Vagina (tissue), 2 donors: Measurements from ENCODE around the gene KRTAP5-3.

Experiments used
- POLR2A ChIP-seq, 2 donors: fragments of 450-650 bp; IDR thresholded peaks; one replicate each; pipeline ENCODE4 v1.6.1; 2017; ENCODE audit warnings: antibody characterized with exemption in 2 of 2, mild to moderate bottlenecking in 2 of 2, moderate library complexity in 2 of 2
- POLR2AphosphoS5 ChIP-seq, 2 donors: sonication (generic); formaldehyde crosslinking; IDR thresholded peaks; one replicate each; pipeline ENCODE4 v1.9.0; 2017; ENCODE audit warnings: antibody characterized with exemption in 2 of 2, mild to moderate bottlenecking in 2 of 2, low read depth in 1 of 2; ENCODE audit not compliant: insufficient read depth in 1 of 2
- TF ChIP-seq, protein P1 (sequence below), 3 experiments: fragments of 450-650 bp in 2 of 3; fragments of 200-600 bp in 1 of 3; sonication (generic) in 1 of 3; IDR thresholded peaks; one replicate each; pipeline ENCODE4 v1.5.1; 2017 to 2019; ENCODE audit warnings: antibody characterized with exemption in 3 of 3, mild to moderate bottlenecking in 2 of 3, moderate library complexity in 2 of 3

DNA sequence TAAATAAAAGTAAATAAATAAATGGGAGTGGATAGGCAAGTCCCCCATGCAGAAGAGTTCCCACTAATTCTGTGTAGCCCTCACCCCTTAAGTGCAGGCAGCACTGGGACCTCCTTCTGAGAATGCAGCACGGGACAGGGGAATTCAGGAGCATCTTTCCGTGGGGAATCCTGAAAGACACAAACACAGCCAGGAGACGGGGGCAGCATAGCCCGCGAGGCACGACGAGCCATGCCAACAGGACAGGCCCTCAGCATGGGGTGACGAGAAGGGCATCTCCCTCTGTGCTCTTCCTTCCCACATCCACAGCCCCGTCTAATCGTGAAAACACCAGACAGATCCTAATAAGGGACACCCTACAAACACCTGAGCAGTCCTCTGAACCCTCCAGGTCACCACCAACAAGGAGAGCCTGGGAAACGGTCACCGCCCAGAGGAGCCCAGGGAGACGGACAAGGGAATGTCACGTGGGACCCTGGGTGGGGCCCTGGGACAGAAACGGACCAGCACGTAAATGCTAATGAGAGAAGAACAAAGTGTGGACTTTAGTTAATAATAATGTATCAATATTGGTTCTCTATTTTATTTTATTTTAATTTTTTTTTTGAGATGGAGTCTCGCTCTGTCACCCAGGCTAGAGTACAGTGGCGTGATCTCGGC lies 28.2 kb upstream of the KRTAP5-3 start:
- no peak for TF ChIP-seq POLR2AphosphoS5 (IDR thresholded peaks at IDR 0.05; ENCODE audit: insufficient read depth in 1 of 2, low read depth in 1 of 2)
- TF ChIP-seq, protein P1, sequence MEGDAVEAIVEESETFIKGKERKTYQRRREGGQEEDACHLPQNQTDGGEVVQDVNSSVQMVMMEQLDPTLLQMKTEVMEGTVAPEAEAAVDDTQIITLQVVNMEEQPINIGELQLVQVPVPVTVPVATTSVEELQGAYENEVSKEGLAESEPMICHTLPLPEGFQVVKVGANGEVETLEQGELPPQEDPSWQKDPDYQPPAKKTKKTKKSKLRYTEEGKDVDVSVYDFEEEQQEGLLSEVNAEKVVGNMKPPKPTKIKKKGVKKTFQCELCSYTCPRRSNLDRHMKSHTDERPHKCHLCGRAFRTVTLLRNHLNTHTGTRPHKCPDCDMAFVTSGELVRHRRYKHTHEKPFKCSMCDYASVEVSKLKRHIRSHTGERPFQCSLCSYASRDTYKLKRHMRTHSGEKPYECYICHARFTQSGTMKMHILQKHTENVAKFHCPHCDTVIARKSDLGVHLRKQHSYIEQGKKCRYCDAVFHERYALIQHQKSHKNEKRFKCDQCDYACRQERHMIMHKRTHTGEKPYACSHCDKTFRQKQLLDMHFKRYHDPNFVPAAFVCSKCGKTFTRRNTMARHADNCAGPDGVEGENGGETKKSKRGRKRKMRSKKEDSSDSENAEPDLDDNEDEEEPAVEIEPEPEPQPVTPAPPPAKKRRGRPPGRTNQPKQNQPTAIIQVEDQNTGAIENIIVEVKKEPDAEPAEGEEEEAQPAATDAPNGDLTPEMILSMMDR (IDR thresholded peaks at IDR 0.05): no peak
- no peak for TF ChIP-seq POLR2A (IDR thresholded peaks at IDR 0.05)
